ENCODE measurements around the gene EIF5A.
A peak's percentile ranks its signal among the peaks of the same experiment; 100 is the strongest.
"Not testable (repeated sequence)": the region's sequence is repeated elsewhere in the genome, so short reads cannot be mapped to it uniquely, and the experiment has no call there.

Gene EIF5A

DNA sequence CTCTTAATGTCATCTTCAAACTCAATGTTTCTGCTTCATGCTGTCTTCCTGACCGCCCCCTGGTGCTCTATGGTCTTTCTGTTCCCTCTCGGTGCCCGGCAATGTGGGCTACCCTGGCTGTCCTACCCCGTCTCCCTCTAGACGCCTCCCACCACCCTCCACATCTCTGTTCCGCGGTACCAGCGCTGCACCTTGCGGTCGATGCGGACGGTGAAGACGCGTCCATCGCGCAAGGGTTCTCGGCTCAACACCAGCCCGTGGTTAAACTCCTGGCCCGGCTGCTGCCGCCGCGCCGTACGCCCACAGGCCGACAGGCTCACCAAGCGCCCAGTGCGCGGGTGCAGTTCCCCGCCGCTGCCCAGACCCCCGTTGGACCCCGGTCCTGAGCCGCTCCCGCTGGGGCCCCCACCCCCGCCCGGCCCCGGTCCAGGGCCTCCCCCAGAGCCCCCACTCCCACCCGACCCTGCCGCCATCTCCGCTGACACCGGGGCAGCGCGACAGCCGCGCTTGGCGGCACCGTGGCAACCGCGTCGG, 21.5 kb downstream of the EIF5A start, which contains the start of gene NEURL4:
NEURL4 (minus strand) TSS at position 496 of the 534 bp plus-strand sequence; CDS start at position 473, 23 bp downstream.
- DNase-seq (ENCODE audit: low read depth) = no peak
- H3K4me3 ChIP-seq (ENCODE audit: low read length) = peak within 1 kb of the TSS; percentile 97
- TF ChIP-seq, protein P1, sequence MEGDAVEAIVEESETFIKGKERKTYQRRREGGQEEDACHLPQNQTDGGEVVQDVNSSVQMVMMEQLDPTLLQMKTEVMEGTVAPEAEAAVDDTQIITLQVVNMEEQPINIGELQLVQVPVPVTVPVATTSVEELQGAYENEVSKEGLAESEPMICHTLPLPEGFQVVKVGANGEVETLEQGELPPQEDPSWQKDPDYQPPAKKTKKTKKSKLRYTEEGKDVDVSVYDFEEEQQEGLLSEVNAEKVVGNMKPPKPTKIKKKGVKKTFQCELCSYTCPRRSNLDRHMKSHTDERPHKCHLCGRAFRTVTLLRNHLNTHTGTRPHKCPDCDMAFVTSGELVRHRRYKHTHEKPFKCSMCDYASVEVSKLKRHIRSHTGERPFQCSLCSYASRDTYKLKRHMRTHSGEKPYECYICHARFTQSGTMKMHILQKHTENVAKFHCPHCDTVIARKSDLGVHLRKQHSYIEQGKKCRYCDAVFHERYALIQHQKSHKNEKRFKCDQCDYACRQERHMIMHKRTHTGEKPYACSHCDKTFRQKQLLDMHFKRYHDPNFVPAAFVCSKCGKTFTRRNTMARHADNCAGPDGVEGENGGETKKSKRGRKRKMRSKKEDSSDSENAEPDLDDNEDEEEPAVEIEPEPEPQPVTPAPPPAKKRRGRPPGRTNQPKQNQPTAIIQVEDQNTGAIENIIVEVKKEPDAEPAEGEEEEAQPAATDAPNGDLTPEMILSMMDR (conservative IDR thresholded peaks at IDR 0.05; ENCODE audit: low read length) = peak; percentile 30; the same call in 1 of the 2 replicates

DNA sequence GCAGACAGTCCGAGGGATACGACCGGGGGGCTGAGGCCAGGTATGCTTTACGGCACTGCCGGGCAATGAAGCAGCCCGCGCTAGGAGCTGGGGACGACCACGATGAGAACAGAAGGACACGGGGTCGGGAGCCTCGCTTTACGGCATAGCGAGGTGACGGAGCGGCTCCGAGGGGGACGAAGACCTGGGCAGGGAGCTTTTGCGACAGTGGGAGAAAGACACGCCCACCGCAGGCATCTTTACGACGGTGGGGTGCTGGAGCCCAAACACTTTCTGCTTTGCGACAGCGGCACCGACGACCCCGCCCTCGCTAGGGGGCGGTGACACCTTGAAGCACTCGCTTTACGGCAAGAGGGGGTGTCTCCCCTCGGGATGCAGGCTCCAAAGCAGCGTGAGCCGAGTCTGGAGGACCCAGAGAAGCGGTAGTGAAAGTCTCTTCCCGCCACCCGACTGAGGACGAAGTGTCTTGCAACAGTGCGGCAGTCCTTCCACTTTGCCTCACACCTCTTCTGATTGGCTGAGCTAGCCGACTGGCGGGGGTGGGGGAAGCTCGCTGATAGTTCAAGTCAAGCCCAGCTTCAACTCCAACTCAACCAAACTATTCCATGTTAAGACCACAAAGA, 22.1 kb downstream of the EIF5A start:
- DNase-seq (ENCODE audit: low read depth) = peak; percentile 100
- TF ChIP-seq, protein P1 (conservative IDR thresholded peaks at IDR 0.05; ENCODE audit: low read length) = no peak; the same call in 1 of the 2 replicates
- H3K4me3 ChIP-seq (ENCODE audit: low read length) = peak overlapping the region; percentile 97

DNA sequence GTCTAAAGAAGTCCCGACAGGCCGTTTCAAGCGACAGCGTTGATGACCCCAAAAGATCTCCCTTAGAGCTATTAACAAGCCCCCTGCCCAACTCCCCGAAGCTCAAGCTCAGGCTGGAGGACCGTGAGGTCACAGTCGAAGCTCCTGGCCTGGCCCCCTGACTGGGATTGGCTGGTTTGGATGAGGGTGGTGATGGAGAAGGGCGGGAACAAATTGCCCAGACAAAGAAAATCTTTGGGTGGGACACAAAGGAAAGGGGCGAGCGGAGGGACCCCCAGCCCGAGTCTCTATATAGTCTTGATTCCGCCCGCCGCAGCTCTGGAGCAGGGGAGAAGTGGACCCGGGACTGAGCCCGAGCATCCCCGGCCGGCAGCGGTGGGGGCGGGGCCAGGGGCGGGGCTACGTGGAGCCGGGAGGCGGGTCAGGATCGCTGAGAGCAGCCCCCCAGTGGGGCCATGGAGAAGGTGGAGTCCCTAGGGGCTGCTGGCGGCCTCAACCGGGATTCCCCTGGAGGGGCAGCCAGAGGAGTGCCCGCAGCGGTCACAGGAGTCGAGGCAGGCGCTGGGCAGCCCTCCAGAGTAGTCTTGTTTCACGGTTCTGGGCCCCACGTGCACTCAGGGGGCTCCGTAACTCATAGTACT, 22.7 kb downstream of the EIF5A start:
- TF ChIP-seq, protein P1 (conservative IDR thresholded peaks at IDR 0.05; ENCODE audit: low read length) = no peak
- H3K4me3 ChIP-seq (ENCODE audit: low read length) = peak overlapping the region; percentile 97
- peak; percentile 67 for DNase-seq (ENCODE audit: low read depth)

DNA sequence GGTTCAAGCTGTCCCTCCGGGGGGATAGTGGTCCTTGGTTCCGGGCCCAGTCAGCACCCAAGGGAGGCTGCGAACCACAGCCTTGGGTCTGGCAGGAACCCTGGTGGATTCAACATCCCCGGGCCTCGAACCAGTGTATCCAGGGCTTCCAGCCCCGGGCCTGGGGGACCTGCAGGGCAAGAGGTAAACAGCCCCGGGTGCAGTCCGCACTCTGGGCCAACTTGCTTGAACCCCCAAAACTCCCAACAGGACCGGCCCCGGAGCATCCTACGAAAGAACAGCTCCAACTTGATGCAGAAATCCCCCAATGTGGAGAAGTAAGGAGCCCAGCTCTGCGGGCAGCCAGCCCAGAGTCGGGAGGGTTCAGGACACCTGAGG, 23.2 kb downstream of the EIF5A start:
- DNase-seq (ENCODE audit: low read depth) = no peak
- peak overlapping the region; percentile 97 for H3K4me3 ChIP-seq (ENCODE audit: low read length)
- TF ChIP-seq, protein P1 (conservative IDR thresholded peaks at IDR 0.05; ENCODE audit: low read length) = no peak

DNA sequence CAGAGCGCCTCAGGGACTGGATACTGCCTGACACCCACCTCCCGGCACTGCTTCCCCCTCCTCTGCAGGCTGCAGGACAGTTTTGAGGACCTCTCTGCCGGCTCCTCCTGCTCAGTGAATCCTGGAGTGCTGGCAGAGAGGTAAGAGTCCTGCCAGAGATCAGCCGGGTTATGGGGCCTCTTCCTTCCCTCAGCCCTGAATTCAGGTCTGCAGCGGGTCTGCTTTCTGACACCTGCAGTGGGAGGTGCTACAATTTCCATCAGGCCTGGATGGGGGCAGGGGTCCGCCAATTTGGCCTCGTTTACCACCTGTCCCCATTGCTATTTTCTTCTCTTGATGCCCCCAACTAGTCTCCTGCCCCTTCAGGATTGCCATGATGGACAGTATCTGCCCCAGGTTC, 24.7 kb downstream of the EIF5A start:
- no peak for DNase-seq (ENCODE audit: low read depth)
- no peak overlapping the region for H3K4me3 ChIP-seq (ENCODE audit: low read length)
- TF ChIP-seq, protein P1 (conservative IDR thresholded peaks at IDR 0.05; ENCODE audit: low read length) = no peak

DNA sequence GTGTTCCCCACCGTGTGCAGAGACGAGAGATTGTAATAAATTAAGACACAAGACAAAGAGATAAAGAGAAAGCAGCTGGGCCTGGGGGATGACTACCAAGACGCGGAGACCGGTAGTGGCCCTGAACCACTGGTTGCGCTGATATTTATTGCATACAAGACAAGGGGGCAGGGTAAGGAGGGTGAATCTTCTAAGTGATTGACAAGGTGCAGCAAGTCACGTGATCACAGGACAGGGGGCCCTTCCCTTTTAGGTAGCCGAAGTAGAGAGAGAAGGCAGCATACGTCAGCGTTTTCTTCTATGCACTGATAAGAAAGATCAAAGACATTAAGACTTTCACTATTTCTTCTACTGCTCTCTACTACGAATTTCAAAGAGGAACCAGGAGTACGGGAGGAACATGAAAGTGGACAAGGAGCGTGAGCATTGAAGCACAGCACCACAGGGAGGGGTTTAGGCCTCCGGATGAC, 25.2 kb downstream of the EIF5A start:
- not testable (repeated sequence) for H3K4me3 ChIP-seq (ENCODE audit: low read length); DNase-seq (ENCODE audit: low read depth)

DNA sequence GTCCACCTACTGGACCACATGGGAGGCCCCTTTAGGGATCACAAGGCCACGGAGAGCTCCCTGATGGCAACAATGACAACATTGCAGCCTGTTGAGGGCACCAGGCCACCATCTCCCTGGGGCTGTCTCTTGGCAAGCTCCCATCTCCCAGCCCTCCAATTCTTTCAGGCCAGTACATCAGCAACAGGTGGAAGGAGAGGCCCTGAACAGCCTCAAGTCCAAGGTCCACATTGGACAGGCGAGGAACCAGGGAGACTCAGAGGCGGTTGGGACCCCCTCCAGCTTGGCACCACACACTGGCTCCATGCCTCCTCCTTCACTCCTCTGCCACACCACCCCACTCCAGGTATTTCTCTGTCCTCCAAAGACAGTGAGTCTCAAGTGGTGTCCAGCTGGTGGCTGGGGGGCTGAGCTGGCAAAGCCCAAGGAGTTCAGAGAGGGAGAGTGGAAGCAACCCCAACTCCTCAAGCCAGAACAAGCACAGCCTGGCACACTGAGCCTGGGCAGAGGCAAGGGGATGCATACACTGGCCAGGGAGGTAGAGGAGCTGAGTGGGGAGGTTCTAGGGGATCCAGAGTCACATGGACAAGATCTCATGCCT, 27.6 kb downstream of the EIF5A start:
- no peak for DNase-seq (ENCODE audit: low read depth)

DNA sequence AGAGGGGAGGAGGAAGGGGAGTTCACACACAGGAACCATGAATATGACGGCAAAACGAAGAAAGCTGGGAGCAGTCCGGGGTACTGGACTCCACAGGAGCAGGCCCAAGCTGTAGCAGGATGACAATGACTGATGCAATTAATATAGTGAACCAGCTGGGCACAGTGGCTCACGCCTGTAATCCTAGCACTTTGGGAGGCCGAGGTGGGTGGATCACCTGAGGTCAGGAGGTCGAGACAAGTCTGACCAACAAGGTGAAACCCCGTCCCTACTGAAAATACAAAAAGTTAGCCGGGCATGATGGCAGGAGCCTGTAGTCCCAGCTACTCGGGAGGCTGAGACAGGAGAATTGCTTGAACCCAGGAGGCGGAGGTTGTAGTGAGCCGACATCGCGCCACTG, 28.3 kb downstream of the EIF5A start:
- H3K4me3 ChIP-seq (ENCODE audit: low read length); DNase-seq (ENCODE audit: low read depth): not testable (repeated sequence)

More for the DNA sequence above, 27.6 kb downstream of the EIF5A start:
- TF ChIP-seq, protein P1 (conservative IDR thresholded peaks at IDR 0.05; ENCODE audit: low read length) = no peak
- H3K4me3 ChIP-seq (ENCODE audit: low read length) = no peak overlapping the region

All from AG10803 (cell line).